Hepatocyte (in vitro differentiated cells): ENCODE measurements around the gene OPCML. TPM values are rescaled to one million over a fixed set of nuclear protein-coding genes. Genes with fewer than 3 reads are reported as not detected.

ENCODE experiments used
- DNase-seq: peaks from one replicate; pipeline ENCODE4 v3.0.0-alpha.2; 2016; ENCODE audit warnings: low spot score
- H2AFZ ChIP-seq: fragments of 200-600 bp; sonication (generic); 2 replicates; pipeline ENCODE4 v1.6.0; 2016; ENCODE audit warnings: antibody characterized with exemption, mild to moderate bottlenecking
- H3K27ac ChIP-seq: fragments of 200-600 bp; sonication (generic); 2 replicates; pipeline ENCODE4 v1.5.1; 2016; ENCODE audit warnings: mild to moderate bottlenecking
- H3K27me3 ChIP-seq: fragments of 200-600 bp; sonication (generic); 2 replicates; pipeline ENCODE4 v1.6.1; 2016
- H3K36me3 ChIP-seq: fragments of 200-600 bp; sonication (generic); replicated peaks from 2 replicates; pipeline ENCODE4 v1.5.1; 2016; ENCODE audit warnings: low read depth; ENCODE audit not compliant: insufficient read depth
- H3K4me1 ChIP-seq: fragments of 200-600 bp; sonication (generic); 2 replicates; pipeline ENCODE4 v1.5.1; 2016; ENCODE audit warnings: mild to moderate bottlenecking, moderate library complexity; ENCODE audit not compliant: insufficient read depth
- H3K4me2 ChIP-seq: fragments of 200-600 bp; sonication (generic); 2 replicates; pipeline ENCODE4 v1.6.0; 2016
- H3K4me3 ChIP-seq: fragments of 200-600 bp; sonication (generic); 2 replicates; pipeline ENCODE4 v1.5.1; 2016; ENCODE audit warnings: mild to moderate bottlenecking
- H3K79me2 ChIP-seq: fragments of 200-600 bp; sonication (generic); 2 replicates; pipeline ENCODE4 v1.6.0; 2017; ENCODE audit warnings: mild to moderate bottlenecking
- H3K9me2 ChIP-seq: fragments of 200-600 bp; sonication (generic); replicated peaks from 2 replicates; pipeline ENCODE4 v1.6.0; 2017; ENCODE audit warnings: mild to moderate bottlenecking; ENCODE audit not compliant: insufficient read depth
- H3K9me3 ChIP-seq: fragments of 200-600 bp; sonication (generic); 2 replicates; pipeline ENCODE4 v1.5.1; 2016; ENCODE audit warnings: low read depth, mild to moderate bottlenecking
- H4K20me1 ChIP-seq: fragments of 200-600 bp; sonication (generic); 2 replicates; pipeline ENCODE4 v1.6.0; 2016; ENCODE audit warnings: mild to moderate bottlenecking; ENCODE audit not compliant: insufficient read depth, poor library complexity, severe bottlenecking
- CTCF ChIP-seq: fragments of 200-600 bp; sonication (generic); IDR thresholded peaks from 2 replicates; pipeline ENCODE4 v1.5.1; 2016; ENCODE audit warnings: antibody characterized with exemption, mild to moderate bottlenecking; ENCODE audit not compliant: poor library complexity
- EZH2 ChIP-seq: fragments of 200-600 bp; sonication (generic); IDR thresholded peaks from 2 replicates; pipeline ENCODE4 v1.6.1; 2016; ENCODE audit warnings: antibody characterized with exemption, mild to moderate bottlenecking, borderline replicate concordance
- EZH2phosphoT487 ChIP-seq: fragments of 200-600 bp; sonication (generic); IDR thresholded peaks from one replicate; pipeline ENCODE4 v1.6.1; 2018; ENCODE audit warnings: antibody characterized with exemption, mild to moderate bottlenecking, low read depth, moderate library complexity; ENCODE audit not compliant: unreplicated experiment, severe bottlenecking
- WGBS: methylation state at CpG from one replicate; pipeline ENCODE4 v1.1.6; 2016; ENCODE audit warnings: low lambda C conversion rate; ENCODE audit errors: missing lambda C conversion rate; 5-methylcytosine and 5-hydroxymethylcytosine counted together
- polyA plus RNA-seq: library from polyadenylated mRNA; unstranded; fragments of >200 nt; fragmentation: Nextera tagmentation; extraction: Ambion mirVana; gene quantifications from 2 replicates; pipeline ENCODE4 v1.2.1, GENCODE V29; 2016
- total RNA-seq: library from RNA; depleted of rRNA; stranded (reverse); fragments of >200 nt; gene quantifications from 2 replicates; pipeline ENCODE4 v1.2.3, GENCODE V29; 2014

OPCML gene
- total and polyA plus RNA-seq, 2 experiments from 2014 or later = 0.37 to 0.98 TPM

- Histone ChIP-seq H3K79me2 (no peaks in the 10 kb centered on the region), H3K9me3 (no peaks in the 10 kb centered on the region), H2AFZ (no peak overlapping the region), H4K20me1 (no peaks in the 10 kb centered on the region), H3K4me2 (no peak overlapping the region), H3K4me3 (no peak overlapping the region), H3K27me3 (no peaks in the 10 kb centered on the region), H3K4me1 (no peaks in the 10 kb centered on the region), H3K27ac (no peak overlapping the region), H3K36me3 (no peaks in the 10 kb centered on the region), H3K9me2 (no peaks in the 10 kb centered on the region)
- WGBS = 68% methylated on average over 12 of the region's 12 CpGs
- no peak for DNase-seq
- TF ChIP-seq EZH2phosphoT487 (no peak), EZH2 (no peak), CTCF (no peak)
These were observed 15.7 kb upstream of the OPCML start for GRCh38 chr11:133547808-133548494.

- Histone ChIP-seq H3K4me2 (no peak overlapping the region), H3K4me1 (no peaks in the 10 kb centered on the region), H3K79me2 (no peaks in the 10 kb centered on the region), H2AFZ (no peak overlapping the region), H3K9me2 (no peaks in the 10 kb centered on the region), H3K9me3 (no peaks in the 10 kb centered on the region), H3K27me3 (no peaks in the 10 kb centered on the region), H4K20me1 (no peaks in the 10 kb centered on the region), H3K36me3 (no peaks in the 10 kb centered on the region), H3K4me3 (no peak overlapping the region), H3K27ac (no peak overlapping the region)
- TF ChIP-seq EZH2 (no peak), CTCF (no peak)
- DNase-seq = no peak
- WGBS = 59% methylated on average over 8 of the region's 8 CpGs
These were observed 13.0 kb upstream of the OPCML start for GRCh38 chr11:133545199-133545803.

GRCh38 chr11:133541720-133542095 is 9.4 kb upstream of the OPCML start:
- no peak overlapping the region for H3K4me2 ChIP-seq
- H4K20me1 ChIP-seq = no peaks in the 10 kb centered on the region
- H3K27me3 ChIP-seq = no peaks in the 10 kb centered on the region
- no peaks in the 10 kb centered on the region for H3K9me3 ChIP-seq
- 59% methylated on average over 7 of the region's 7 CpGs for WGBS
- H3K4me3 ChIP-seq = no peak overlapping the region
- no peak for DNase-seq
- no peaks in the 10 kb centered on the region for H3K4me1 ChIP-seq
- TF ChIP-seq EZH2 (no peak), CTCF (no peak), EZH2phosphoT487 (no peak)
- no peaks in the 10 kb centered on the region for H3K36me3 ChIP-seq
- H3K9me2 ChIP-seq = no peaks in the 10 kb centered on the region
- H3K79me2 ChIP-seq = no peaks in the 10 kb centered on the region
- H3K27ac ChIP-seq = no peak overlapping the region
- peak overlapping the region; percentile 16 for H2AFZ ChIP-seq
